ENCODE results near the gene AOC3.
"Not testable (repeated sequence)": the region's sequence is repeated elsewhere in the genome, so short reads cannot be mapped to it uniquely, and the experiment has no call there.

AOC3 gene

DNA sequence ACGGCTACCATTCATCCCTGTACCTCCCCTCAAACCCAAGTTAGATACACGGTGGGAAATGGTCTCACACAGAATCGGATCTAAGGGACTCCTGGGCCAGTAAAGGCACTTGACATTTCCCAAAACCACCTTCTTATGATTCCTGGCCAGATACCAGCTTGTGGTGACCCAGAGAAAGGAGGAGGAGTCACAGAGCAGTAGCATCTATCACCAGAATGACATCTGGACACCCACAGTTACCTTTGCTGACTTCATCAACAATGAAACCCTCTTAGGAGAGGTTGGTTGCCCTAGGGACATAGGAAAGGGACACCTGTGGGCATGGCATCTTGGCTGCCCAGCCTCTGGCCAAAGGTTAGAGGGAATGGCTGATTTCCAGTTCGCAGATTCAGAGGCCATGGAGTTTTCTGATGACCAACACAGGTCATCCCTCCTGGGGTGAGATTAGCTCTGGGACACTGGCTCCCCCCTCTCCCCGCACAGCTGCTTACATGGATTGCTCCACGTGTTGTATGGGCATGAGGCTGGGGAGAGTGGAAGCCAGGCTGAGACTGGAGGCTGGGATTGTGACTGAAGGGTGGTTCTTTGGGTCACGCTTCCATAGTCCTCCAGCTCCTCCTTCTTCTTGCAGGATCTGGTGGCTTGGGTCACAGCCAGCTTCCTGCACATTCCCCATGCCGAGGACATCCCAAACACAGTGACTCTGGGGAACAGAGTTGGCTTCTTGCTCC lies 1.4 kb upstream of the AOC3 start:
- H3K4me3 ChIP-seq (ENCODE audit: low read depth, low read length): no peak overlapping the region
- TF ChIP-seq, protein P1, sequence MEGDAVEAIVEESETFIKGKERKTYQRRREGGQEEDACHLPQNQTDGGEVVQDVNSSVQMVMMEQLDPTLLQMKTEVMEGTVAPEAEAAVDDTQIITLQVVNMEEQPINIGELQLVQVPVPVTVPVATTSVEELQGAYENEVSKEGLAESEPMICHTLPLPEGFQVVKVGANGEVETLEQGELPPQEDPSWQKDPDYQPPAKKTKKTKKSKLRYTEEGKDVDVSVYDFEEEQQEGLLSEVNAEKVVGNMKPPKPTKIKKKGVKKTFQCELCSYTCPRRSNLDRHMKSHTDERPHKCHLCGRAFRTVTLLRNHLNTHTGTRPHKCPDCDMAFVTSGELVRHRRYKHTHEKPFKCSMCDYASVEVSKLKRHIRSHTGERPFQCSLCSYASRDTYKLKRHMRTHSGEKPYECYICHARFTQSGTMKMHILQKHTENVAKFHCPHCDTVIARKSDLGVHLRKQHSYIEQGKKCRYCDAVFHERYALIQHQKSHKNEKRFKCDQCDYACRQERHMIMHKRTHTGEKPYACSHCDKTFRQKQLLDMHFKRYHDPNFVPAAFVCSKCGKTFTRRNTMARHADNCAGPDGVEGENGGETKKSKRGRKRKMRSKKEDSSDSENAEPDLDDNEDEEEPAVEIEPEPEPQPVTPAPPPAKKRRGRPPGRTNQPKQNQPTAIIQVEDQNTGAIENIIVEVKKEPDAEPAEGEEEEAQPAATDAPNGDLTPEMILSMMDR (conservative IDR thresholded peaks at IDR 0.05; ENCODE audit: low read depth, low read length): no peak
- DNase-seq (ENCODE audit: low read depth): no peak

DNA sequence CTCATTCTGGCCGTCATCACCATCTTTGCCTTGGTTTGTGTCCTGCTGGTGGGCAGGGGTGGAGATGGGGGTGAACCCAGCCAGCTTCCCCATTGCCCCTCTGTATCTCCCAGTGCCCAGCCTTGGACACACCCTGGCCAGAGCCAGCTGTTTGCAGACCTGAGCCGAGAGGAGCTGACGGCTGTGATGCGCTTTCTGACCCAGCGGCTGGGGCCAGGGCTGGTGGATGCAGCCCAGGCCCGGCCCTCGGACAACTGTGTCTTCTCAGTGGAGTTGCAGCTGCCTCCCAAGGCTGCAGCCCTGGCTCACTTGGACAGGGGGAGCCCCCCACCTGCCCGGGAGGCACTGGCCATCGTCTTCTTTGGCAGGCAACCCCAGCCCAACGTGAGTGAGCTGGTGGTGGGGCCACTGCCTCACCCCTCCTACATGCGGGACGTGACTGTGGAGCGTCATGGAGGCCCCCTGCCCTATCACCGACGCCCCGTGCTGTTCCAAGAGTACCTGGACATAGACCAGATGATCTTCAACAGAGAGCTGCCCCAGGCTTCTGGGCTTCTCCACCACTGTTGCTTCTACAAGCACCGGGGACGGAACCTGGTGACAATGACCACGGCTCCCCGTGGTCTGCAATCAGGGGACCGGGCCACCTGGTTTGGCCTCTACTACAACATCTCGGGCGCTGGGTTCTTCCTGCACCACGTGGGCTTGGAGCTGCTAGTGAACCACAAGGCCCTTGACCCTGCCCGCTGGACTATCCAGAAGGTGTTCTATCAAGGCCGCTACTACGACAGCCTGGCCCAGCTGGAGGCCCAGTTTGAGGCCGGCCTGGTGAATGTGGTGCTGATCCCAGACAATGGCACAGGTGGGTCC lies 607 bp downstream of the AOC3 start:
- DNase-seq (ENCODE audit: low read depth); H3K4me3 ChIP-seq (ENCODE audit: low read depth, low read length): not testable (repeated sequence)

DNA sequence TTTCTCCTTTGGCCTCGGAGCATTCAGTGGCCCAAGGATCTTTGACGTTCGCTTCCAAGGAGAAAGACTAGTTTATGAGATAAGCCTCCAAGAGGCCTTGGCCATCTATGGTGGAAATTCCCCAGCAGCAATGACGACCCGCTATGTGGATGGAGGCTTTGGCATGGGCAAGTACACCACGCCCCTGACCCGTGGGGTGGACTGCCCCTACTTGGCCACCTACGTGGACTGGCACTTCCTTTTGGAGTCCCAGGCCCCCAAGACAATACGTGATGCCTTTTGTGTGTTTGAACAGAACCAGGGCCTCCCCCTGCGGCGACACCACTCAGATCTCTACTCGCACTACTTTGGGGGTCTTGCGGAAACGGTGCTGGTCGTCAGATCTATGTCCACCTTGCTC lies 1.4 kb downstream of the AOC3 start:
- no peak for DNase-seq (ENCODE audit: low read depth)
- TF ChIP-seq, protein P1 (conservative IDR thresholded peaks at IDR 0.05; ENCODE audit: low read depth, low read length): no peak
- H3K4me3 ChIP-seq (ENCODE audit: low read depth, low read length): no peak overlapping the region

DNA sequence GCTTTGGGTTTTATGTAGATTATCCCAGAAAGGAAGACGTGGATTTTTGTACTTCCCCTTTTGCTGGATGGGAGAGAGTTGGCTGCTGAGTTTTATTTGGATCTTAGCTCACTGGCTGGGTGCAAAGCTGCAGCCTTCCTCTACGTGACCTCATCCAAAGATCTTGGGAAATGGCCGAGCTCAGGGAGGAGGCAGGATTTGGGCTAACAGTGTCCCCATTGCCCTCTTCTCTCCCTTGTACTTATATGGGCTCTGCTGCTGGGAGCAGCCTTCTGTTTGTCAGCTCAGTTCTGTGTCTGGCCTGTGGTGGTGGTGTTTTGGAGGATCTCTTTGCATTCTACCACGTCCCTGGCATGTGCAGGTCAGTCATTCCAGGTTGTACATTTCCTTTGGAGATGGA lies 2.0 kb downstream of the AOC3 start:
- TF ChIP-seq, protein P1 (conservative IDR thresholded peaks at IDR 0.05; ENCODE audit: low read depth, low read length): no peak
- H3K4me3 ChIP-seq (ENCODE audit: low read depth, low read length): no peak overlapping the region
- DNase-seq (ENCODE audit: low read depth): no peak

DNA sequence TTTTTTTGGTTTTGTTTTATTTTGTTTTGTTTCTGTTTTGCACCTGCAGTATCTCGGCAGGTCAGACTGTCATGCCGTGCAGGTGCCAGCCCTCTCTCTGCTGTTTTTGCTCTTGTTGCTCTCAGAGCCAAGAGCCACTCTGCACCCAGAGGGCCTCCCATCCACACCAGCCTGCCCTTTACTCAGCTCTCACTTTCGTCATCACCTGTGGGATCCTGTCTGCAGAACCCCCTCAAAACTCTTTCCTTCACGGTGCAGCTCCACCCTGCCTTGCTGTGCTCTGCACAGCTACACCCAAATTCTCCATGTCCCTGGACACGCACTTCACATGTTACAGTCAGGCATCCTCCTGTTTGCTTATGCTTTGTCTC lies 2.6 kb downstream of the AOC3 start:
- no peak overlapping the region for H3K4me3 ChIP-seq (ENCODE audit: low read depth, low read length)
- TF ChIP-seq, protein P1 (conservative IDR thresholded peaks at IDR 0.05; ENCODE audit: low read depth, low read length): no peak
- DNase-seq (ENCODE audit: low read depth): no peak

DNA sequence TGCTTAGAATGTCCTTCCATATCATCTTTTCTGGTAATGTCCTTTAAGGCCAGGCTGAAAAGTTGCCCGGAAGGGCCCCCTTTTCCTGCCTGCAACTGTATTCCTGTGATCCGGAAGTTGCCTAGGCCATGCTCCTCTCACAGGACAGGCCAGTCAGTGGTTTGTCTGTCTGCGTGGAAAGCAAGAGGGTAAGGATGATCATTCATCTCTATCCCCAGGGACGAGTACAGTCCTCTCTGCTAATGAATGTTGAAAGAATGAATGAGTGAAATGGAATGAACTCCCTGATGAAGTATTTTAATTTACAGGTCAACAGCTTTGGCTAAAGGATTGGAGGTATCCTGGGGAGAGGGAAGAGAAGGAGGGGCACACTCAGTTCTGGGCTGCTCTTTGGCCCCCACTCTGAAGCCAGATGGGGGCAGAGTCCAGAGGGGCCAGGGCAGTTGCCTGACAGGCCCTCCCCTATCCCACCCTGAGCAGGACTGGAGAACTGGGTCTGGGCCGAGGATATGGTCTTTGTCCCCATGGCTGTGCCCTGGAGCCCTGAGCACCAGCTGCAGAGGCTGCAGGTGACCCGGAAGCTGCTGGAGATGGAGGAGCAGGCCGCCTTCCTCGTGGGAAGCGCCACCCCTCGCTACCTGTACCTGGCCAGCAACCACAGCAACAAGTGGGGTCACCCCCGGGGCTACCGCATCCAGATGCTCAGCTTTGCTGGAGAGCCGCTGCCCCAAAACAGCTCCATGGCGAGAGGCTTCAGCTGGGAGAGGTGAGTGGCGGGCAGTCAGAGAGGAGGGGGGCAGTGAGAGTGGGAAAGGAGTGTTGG lies 3.2 kb downstream of the AOC3 start:
- no peak overlapping the region for H3K4me3 ChIP-seq (ENCODE audit: low read depth, low read length)
- no peak for DNase-seq (ENCODE audit: low read depth)
- TF ChIP-seq, protein P1 (conservative IDR thresholded peaks at IDR 0.05; ENCODE audit: low read depth, low read length): no peak

DNA sequence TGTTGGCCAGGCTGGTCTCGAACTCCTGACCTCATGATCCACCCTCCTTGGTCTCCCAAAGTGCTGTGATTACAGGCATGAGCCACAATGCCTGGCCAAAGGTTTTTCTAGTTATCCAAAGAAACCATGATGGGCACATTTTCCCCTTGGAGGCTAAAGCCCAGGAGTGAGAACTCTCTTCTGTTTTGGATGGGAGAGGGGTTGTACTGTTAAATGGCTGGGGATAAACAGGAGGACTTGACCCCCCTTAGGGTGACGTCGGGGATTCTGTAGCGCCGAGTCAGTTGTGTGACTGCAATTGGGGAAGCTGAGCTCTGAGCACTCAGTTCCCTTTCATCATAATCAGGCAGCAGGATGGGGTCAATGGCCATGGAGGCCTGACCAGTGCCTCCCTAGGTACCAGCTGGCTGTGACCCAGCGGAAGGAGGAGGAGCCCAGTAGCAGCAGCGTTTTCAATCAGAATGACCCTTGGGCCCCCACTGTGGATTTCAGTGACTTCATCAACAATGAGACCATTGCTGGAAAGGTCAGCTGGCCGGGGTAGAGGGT lies 4.1 kb downstream of the AOC3 start:
- no peak overlapping the region for H3K4me3 ChIP-seq (ENCODE audit: low read depth, low read length)
- TF ChIP-seq, protein P1 (conservative IDR thresholded peaks at IDR 0.05; ENCODE audit: low read depth, low read length): no peak
- no peak for DNase-seq (ENCODE audit: low read depth)

DNA sequence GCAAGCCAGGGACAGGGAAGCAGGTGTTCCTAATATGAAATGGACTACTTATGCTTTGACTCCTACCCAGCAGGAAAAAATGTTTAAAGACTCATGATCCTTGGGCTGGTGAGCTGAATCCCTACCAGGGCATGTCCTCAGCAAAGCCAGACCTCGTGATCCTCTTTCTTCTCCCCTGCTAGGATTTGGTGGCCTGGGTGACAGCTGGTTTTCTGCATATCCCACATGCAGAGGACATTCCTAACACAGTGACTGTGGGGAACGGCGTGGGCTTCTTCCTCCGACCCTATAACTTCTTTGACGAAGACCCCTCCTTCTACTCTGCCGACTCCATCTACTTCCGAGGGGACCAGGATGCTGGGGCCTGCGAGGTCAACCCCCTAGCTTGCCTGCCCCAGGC lies 5.1 kb downstream of the AOC3 start:
- DNase-seq (ENCODE audit: low read depth); H3K4me3 ChIP-seq (ENCODE audit: low read depth, low read length): not testable (repeated sequence)

DNA sequence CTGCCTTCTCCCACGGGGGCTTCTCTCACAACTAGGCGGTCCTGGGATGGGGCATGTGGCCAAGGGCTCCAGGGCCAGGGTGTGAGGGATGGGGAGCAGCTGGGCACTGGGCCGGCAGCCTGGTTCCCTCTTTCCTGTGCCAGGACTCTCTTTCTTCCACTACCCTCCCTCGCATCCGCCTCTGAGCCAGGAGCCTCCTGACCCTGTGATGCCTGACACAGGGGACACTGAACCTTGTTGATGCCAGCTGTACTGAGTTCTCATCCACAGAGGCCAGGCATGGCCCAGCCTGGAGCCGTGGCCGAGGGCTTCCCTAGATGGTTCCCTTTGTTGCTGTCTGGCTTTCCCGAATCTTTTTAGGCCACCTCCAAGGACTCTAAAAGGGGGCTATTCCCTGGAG lies 5.5 kb downstream of the AOC3 start:
- H3K4me3 ChIP-seq (ENCODE audit: low read depth, low read length); DNase-seq (ENCODE audit: low read depth): not testable (repeated sequence)

All from choroid plexus epithelial cell (primary cell).